ENCODE data around the gene CS. TPM values are rescaled to one million over a fixed set of nuclear protein-coding genes. Genes with fewer than 3 reads are reported as not detected.

CS gene
- total RNA-seq, 1 experiment from 2014 or later, result 250 TPM

DNA sequence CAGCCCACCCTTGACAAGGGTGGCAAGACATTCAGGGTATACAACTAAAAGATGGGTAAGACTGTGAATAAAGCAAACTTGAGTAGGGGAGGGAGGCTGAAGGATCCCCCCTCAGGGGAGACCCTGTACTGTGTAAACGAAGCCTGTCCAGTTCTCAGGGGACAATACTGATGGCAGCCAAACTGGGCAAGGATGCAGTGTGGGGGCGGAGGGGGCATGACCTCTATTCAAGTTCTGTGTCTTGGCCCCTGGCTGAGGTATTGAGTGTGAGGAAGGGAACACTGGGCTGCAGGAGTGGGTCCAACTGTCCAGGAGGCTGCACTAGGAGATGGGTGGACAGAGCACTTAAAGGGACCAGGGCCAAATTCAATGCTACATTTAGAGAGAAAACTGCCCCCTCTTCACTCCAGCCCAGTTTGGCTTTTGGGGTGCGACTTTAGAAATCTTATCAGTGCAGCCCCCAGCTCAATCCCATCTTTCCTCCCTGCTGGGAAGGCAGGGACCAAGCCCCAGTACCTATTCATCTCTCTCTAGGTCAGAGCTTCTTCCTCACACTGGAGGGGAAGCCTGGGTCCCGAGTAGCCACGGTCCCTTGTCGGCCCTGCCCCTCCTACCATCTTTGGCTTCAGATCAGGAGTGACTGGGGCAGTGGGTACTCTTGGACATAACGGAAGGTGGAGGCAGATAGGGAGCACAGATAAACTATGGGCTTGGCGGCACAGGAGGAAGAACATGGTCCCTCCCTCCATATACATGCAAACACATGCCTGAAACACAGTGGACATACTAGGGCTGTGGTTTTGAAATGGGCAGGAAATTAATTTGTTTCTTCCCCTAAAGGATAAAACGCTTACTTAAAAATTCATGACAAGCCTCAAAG lies 58.5 kb downstream of the CS start:
- Histone ChIP-seq H3K4me2 (ENCODE audit: insufficient read depth, insufficient read length, low read length) (no peak overlapping the region), H3T11ph (ENCODE audit: low read length) (no peak overlapping the region), H3K4ac (ENCODE audit: low read depth, low read length) (no peak overlapping the region), H2AK5ac (ENCODE audit: insufficient read length, low read length) (no peak overlapping the region), H3K79me2 (ENCODE audit: insufficient read depth, low read length) (no peaks in the 10 kb centered on the region), H3K56ac (ENCODE audit: insufficient read length, low read depth, low read length) (no peak overlapping the region), H3K9me3 (ENCODE audit: control insufficient read depth, low read depth, low read length) (no peaks in the 10 kb centered on the region), H3K4me1 (ENCODE audit: insufficient read depth, low read length) (no peaks in the 10 kb centered on the region), H2AFZ (ENCODE audit: low read length) (no peak overlapping the region), H4K8ac (replicated peaks; ENCODE audit: insufficient read length, low read depth, low read length) (no peak overlapping the region), H3K14ac (ENCODE audit: insufficient read depth, low read length) (no peak overlapping the region), H3K23ac (ENCODE audit: insufficient read length, low read depth, low read length) (no peak overlapping the region), H2BK15ac (ENCODE audit: low read depth, low read length) (no peak overlapping the region), H2BK12ac (ENCODE audit: insufficient read length, low read depth, low read length) (no peak overlapping the region), H3K79me1 (ENCODE audit: insufficient read depth, low read depth, low read length, poor library complexity, severe bottlenecking) (no peaks in the 10 kb centered on the region), H2BK20ac (ENCODE audit: low read depth, low read length, poor library complexity, severe bottlenecking) (no peak overlapping the region), H3K27ac (ENCODE audit: insufficient read length, low read depth, low read length) (no peak overlapping the region), H4K20me1 (ENCODE audit: control insufficient read depth, insufficient read depth, insufficient read length) (no peaks in the 10 kb centered on the region), H3K18ac (ENCODE audit: insufficient read length, low read depth, low read length) (no peak overlapping the region), H3K27me3 (ENCODE audit: insufficient read depth, low read length) (no peaks in the 10 kb centered on the region), H2BK120ac (ENCODE audit: low read depth, low read length, poor library complexity, severe bottlenecking) (no peak overlapping the region), H2BK5ac (ENCODE audit: insufficient read length, low read length) (no peak overlapping the region), H4K5ac (ENCODE audit: insufficient read length, low read depth, low read length) (no peak overlapping the region), H3K9ac (ENCODE audit: extremely low read depth, insufficient read length, low read length) (no peak overlapping the region), H3K23me2 (ENCODE audit: insufficient read length, low read depth, low read length, poor library complexity, severe bottlenecking) (no peaks in the 10 kb centered on the region), H4K91ac (ENCODE audit: insufficient read length, low read depth, low read length) (no peak overlapping the region)
- H3K27me3 Mint-ChIP-seq (ENCODE audit: low read depth), result no peaks in the 10 kb centered on the region; the same call in 1 of the 2 replicates
- H3K36me3 Mint-ChIP-seq (ENCODE audit: insufficient read depth in 1 of 3, low read depth in 3 of 3), result peaks cover 49 to 65% (median 63%) of the 10 kb centered on the region in 3 experiments
- H3K27ac Mint-ChIP-seq, result no peak overlapping the region
- TF ChIP-seq, protein P1, sequence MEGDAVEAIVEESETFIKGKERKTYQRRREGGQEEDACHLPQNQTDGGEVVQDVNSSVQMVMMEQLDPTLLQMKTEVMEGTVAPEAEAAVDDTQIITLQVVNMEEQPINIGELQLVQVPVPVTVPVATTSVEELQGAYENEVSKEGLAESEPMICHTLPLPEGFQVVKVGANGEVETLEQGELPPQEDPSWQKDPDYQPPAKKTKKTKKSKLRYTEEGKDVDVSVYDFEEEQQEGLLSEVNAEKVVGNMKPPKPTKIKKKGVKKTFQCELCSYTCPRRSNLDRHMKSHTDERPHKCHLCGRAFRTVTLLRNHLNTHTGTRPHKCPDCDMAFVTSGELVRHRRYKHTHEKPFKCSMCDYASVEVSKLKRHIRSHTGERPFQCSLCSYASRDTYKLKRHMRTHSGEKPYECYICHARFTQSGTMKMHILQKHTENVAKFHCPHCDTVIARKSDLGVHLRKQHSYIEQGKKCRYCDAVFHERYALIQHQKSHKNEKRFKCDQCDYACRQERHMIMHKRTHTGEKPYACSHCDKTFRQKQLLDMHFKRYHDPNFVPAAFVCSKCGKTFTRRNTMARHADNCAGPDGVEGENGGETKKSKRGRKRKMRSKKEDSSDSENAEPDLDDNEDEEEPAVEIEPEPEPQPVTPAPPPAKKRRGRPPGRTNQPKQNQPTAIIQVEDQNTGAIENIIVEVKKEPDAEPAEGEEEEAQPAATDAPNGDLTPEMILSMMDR (conservative IDR thresholded peaks at IDR 0.05), result no peak
- DNase-seq, result no peak
- WGBS (ENCODE audit: extremely low coverage, insufficient read length, low lambda C conversion rate), result no CpG with 5 or more reads among the region's 9 CpGs
- no peak overlapping the region for H3K4me3 Mint-ChIP-seq
- H3K9me3 Mint-ChIP-seq, result no peaks in the 10 kb centered on the region
- peaks cover 2 to 10% of the 10 kb centered on the region in 2 experiments; a peak in 1 of 4 replicates for H3K4me1 Mint-ChIP-seq

Data from H9 (cell line).